Measurements from ENCODE around the gene CLIP2. TPM values are rescaled to one million over a fixed set of nuclear protein-coding genes. Genes with fewer than 3 reads are reported as not detected.
"Not testable (repeated sequence)": the region's sequence is repeated elsewhere in the genome, so short reads cannot be mapped to it uniquely, and the experiment has no call there.

CLIP2 gene
- total and polyA plus RNA-seq, 3 experiments from 2014 or later = 0.94 to 2.9 (median 2.4) TPM

DNA sequence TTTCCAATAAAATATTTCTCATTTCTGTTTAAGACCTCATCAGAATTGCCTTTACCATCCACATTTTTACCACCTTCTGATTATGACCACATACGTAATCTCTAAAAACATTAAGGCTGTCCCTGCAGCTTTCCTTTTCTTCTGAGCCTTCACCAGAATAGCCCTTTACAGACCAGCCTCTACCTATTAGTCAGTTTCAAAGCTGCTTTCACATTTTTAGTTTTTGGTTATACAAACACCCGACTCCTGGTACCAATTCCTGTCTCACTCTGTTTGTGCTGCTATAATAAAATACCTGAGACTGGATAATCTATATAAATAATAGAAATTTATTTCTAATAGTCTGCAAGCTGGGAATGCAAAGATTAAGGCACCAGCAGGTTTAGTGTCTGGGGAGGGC is 149.1 kb downstream of the CLIP2 start:
- peaks cover 5 to 7% of the 10 kb centered on the region in 2 donors for H3K27me3 Mint-ChIP-seq
- ChIA-PET CTCF (interaction anchor here (1.3 kb wide), 1 partner anchor 12 kb away, joined by 3 read pairs; no protein-coding TSS in a partner anchor), POLR2A (no interaction called here)
- no peak overlapping the region for H3K27ac ChIP-seq (ENCODE audit: low read depth, low read length)
- no peak overlapping the region for H3K4me3 ChIP-seq (ENCODE audit: low read length)
- no peaks in the 10 kb centered on the region for H3K4me1 ChIP-seq (ENCODE audit: insufficient read depth, low read length)
- H3K27ac Mint-ChIP-seq = no peak overlapping the region
- no peaks in the 10 kb centered on the region for H3K4me1 Mint-ChIP-seq
- no peaks in the 10 kb centered on the region for H3K27me3 ChIP-seq (ENCODE audit: insufficient read depth, low read length, poor library complexity, severe bottlenecking)
- H3K9me3 Mint-ChIP-seq = peaks cover 4 to 11% (median 4%) of the 10 kb centered on the region in 5 donors
- no peak overlapping the region for H3K4me3 Mint-ChIP-seq
- DNase-seq = no peak
- no peaks in the 10 kb centered on the region for H3K36me3 ChIP-seq (ENCODE audit: insufficient read depth, low read length)
- H3K9me3 ChIP-seq (ENCODE audit: low read length) = no peaks in the 10 kb centered on the region
- peaks cover 0 to 6% (median 2%) of the 10 kb centered on the region in 3 donors for H3K36me3 Mint-ChIP-seq

DNA sequence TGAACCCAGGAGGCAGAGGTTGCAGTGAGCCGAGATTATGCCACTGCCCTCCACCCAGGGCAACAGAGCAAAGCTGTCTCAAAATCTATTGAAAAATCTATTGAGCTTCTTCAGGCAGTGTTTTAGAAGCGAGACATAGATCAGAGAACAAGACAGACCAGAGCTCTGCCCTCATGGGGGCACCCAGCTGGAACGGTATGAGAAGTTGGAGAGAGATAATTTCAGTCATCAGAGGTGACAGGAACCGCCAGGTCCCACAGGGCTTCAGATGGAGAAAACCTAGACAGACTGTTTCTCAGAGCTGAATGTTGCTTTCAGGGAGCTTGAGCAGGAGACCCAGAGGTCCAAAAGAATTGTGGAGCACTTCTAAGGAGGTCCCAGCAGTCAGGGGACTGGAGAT is 150.3 kb downstream of the CLIP2 start:
- POLR2A ChIA-PET = no interaction called here
- peaks cover 4 to 11% (median 4%) of the 10 kb centered on the region in 5 donors for H3K9me3 Mint-ChIP-seq
- H3K4me3 ChIP-seq (ENCODE audit: low read length) = no peak overlapping the region

DNA sequence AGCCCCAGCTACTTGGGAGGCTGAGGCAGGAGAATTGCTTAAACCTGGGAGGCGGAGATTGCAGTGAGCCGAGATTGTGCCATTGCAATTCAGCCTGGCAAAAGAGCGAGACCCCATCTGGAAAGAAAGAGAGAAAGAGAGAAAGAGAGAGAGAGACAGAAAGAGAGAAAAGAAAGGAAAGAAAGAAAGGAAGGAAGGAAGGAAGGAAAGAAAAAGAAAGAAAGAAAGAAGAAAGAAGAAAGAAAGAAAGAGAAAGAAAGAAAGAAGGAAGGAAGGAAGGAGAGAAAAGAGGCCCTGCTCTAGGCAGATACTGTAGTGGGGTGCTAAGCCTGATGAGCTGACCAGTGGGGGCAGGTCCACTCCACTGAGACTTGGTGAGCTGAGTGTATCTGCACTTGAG is 150.9 kb downstream of the CLIP2 start:
- H3K9me3 Mint-ChIP-seq = peaks cover 4 to 11% (median 4%) of the 10 kb centered on the region in 5 donors
- DNase-seq; H3K36me3 ChIP-seq (ENCODE audit: insufficient read depth, low read length); H3K27me3 ChIP-seq (ENCODE audit: insufficient read depth, low read length, poor library complexity, severe bottlenecking); H3K9me3 ChIP-seq (ENCODE audit: low read length); H3K4me1 ChIP-seq (ENCODE audit: insufficient read depth, low read length); H3K4me3 ChIP-seq (ENCODE audit: low read length); H3K27ac Mint-ChIP-seq; H3K4me3 Mint-ChIP-seq; H3K4me1 Mint-ChIP-seq; H3K36me3 Mint-ChIP-seq; POLR2A ChIA-PET; H3K27ac ChIP-seq (ENCODE audit: low read depth, low read length): not testable (repeated sequence)
- peaks cover 5 to 11% of the 10 kb centered on the region in 2 donors for H3K27me3 Mint-ChIP-seq
- CTCF ChIA-PET = interaction anchor here (0.9 kb wide), 1 partner anchor 39 kb away, joined by 4 read pairs; no protein-coding TSS in a partner anchor

More for the DNA sequence above, 150.3 kb downstream of the CLIP2 start:
- Mint-ChIP-seq H3K27ac (no peak overlapping the region), H3K36me3 (peaks cover 0 to 6% (median 2%) of the 10 kb centered on the region in 3 donors), H3K4me3 (no peak overlapping the region), H3K4me1 (no peaks in the 10 kb centered on the region), H3K27me3 (peaks cover 5 to 11% of the 10 kb centered on the region in 2 donors)
- no peak for DNase-seq
- H3K36me3 ChIP-seq (ENCODE audit: insufficient read depth, low read length) = no peaks in the 10 kb centered on the region
- no peak overlapping the region for H3K27ac ChIP-seq (ENCODE audit: low read depth, low read length)
- H3K4me1 ChIP-seq (ENCODE audit: insufficient read depth, low read length) = no peaks in the 10 kb centered on the region
- CTCF ChIA-PET = interaction anchor here (0.9 kb wide), 1 partner anchor 39 kb away, joined by 4 read pairs; no protein-coding TSS in a partner anchor
- no peaks in the 10 kb centered on the region for H3K27me3 ChIP-seq (ENCODE audit: insufficient read depth, low read length, poor library complexity, severe bottlenecking)
- H3K9me3 ChIP-seq (ENCODE audit: low read length) = no peaks in the 10 kb centered on the region

DNA sequence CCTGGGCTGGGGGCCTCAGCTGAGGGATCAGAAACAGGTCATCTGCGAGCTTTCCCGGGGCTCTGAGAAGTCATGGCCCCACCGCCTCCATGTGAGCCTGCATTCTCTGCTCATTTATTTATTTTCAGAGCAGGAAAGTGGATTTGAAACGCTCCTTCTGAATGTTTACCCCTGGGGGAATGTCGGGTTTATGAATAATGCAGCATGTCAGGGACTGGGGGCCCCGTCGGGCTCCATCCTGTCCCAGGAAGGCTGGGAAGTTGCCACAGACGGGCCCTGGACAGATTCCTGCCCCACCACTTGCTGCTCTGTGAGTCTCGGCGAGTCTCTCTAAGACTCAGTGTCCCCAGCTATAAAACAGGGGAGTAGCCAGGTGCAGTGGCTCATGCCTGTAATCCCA is 152.6 kb downstream of the CLIP2 start:
- Mint-ChIP-seq H3K36me3 (peaks cover 0 to 6% (median 2%) of the 10 kb centered on the region in 3 donors), H3K4me1 (no peaks in the 10 kb centered on the region), H3K27me3 (peaks cover 3 to 11% of the 10 kb centered on the region in 2 donors), H3K9me3 (peaks cover 4 to 10% (median 4%) of the 10 kb centered on the region in 5 donors), H3K4me3 (no peak overlapping the region), H3K27ac (peak overlapping the region in 1 of 8 donors; percentile 88)
- DNase-seq = no peak
- Histone ChIP-seq H3K27ac (ENCODE audit: low read depth, low read length) (no peak overlapping the region), H3K27me3 (ENCODE audit: insufficient read depth, low read length, poor library complexity, severe bottlenecking) (no peaks in the 10 kb centered on the region), H3K4me3 (ENCODE audit: low read length) (no peak overlapping the region), H3K4me1 (ENCODE audit: insufficient read depth, low read length) (no peaks in the 10 kb centered on the region), H3K36me3 (ENCODE audit: insufficient read depth, low read length) (no peaks in the 10 kb centered on the region), H3K9me3 (ENCODE audit: low read length) (no peaks in the 10 kb centered on the region)
- ChIA-PET CTCF (no interaction called here), POLR2A (no interaction called here)

DNA sequence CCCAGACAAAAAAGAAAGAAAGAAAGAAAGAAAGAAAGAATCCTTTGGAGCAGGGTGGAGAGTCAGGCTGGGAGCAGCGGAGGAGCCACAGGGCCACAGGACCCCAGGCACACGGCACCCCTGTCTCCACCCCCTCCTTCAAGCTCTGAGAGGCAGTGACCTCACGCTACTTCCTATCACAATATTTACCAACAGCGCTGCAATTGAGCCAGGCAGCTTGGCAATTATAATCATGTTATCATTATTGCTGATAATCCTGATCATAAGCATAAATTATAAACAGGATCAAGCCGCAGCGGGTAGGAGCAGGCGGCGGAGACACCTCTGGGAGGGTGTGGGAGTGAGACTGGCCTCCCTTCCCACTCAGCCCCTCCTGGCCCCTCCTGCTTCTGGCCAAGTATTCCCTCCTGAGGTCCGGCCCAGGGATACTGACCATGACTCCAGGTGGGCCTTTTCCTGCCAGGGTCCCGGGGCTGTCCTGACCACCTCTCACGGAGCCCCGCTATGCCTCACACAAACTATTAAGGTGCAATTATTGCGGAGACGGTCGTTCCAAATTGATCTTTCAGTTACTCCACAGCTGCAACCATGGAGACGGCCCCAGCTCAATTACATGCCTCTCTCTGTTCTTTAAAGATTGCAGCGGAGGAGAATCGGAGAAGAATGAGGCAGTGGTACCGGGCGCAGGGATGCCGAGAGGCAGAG is 154.5 kb downstream of the CLIP2 start:
- Mint-ChIP-seq H3K27ac (no peak overlapping the region), H3K36me3 (no peaks in the 10 kb centered on the region), H3K9me3 (peaks cover 0 to 3% (median 0%) of the 10 kb centered on the region in 5 donors), H3K4me1 (no peaks in the 10 kb centered on the region), H3K4me3 (no peak overlapping the region), H3K27me3 (peaks cover 3 to 11% of the 10 kb centered on the region in 2 donors)
- H3K9me3 ChIP-seq (ENCODE audit: low read length) = no peaks in the 10 kb centered on the region
- ChIA-PET POLR2A (no interaction called here), CTCF (no interaction called here)
- H3K36me3 ChIP-seq (ENCODE audit: insufficient read depth, low read length) = no peaks in the 10 kb centered on the region
- no peak overlapping the region for H3K27ac ChIP-seq (ENCODE audit: low read depth, low read length)
- H3K4me1 ChIP-seq (ENCODE audit: insufficient read depth, low read length) = no peaks in the 10 kb centered on the region
- no peak overlapping the region for H3K4me3 ChIP-seq (ENCODE audit: low read length)
- no peaks in the 10 kb centered on the region for H3K27me3 ChIP-seq (ENCODE audit: insufficient read depth, low read length, poor library complexity, severe bottlenecking)
- DNase-seq = no peak

DNA sequence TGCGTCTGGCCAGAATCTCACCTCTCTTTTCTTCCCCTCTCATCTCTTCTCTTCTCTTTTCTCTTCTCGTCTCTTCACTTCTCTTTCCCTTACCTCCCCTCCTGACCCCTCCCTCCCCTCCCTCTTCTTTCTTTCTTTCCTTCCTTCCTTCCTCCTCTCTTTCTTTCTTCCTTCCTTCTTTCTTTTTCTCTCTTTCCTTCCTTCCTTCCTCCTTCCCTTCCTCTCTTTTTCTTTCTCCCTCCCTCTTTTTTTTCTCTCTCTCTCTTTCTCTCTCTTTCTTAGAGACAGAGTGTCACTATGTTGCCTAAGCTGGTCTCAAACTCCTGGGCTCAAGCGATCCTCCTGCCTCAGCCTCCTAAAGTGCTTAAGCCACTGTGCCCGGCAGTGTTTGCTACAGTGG is 159.9 kb downstream of the CLIP2 start:
- H3K4me1 Mint-ChIP-seq = peaks cover 12 to 24% (median 19%) of the 10 kb centered on the region in 3 donors
- H3K27ac Mint-ChIP-seq = no peak overlapping the region
- no peaks in the 10 kb centered on the region for H3K9me3 Mint-ChIP-seq
- H3K4me3 ChIP-seq (ENCODE audit: low read length) = no peak overlapping the region
- H3K4me3 Mint-ChIP-seq = no peak overlapping the region
- H3K4me1 ChIP-seq (ENCODE audit: insufficient read depth, low read length) = peaks cover 12% of the 10 kb centered on the region
- no peaks in the 10 kb centered on the region for H3K27me3 ChIP-seq (ENCODE audit: insufficient read depth, low read length, poor library complexity, severe bottlenecking)
- no peaks in the 10 kb centered on the region for H3K9me3 ChIP-seq (ENCODE audit: low read length)
- DNase-seq = no peak
- CTCF ChIA-PET = interaction anchor here (0.7 to 2.5 kb wide), 4 partner anchors 10 to 1879 kb away, joined by 4 to 9 read pairs (median 8); no protein-coding TSS in a partner anchor
- peaks cover 6 to 14% of the 10 kb centered on the region in 2 donors for H3K27me3 Mint-ChIP-seq
- no peak overlapping the region for H3K27ac ChIP-seq (ENCODE audit: low read depth, low read length)
- POLR2A ChIA-PET = interaction anchor here (0.7 kb wide), 1 partner anchor 355 kb away, joined by 5 read pairs; no protein-coding TSS in a partner anchor
- no peaks in the 10 kb centered on the region for H3K36me3 ChIP-seq (ENCODE audit: insufficient read depth, low read length)
- no peaks in the 10 kb centered on the region for H3K36me3 Mint-ChIP-seq

DNA sequence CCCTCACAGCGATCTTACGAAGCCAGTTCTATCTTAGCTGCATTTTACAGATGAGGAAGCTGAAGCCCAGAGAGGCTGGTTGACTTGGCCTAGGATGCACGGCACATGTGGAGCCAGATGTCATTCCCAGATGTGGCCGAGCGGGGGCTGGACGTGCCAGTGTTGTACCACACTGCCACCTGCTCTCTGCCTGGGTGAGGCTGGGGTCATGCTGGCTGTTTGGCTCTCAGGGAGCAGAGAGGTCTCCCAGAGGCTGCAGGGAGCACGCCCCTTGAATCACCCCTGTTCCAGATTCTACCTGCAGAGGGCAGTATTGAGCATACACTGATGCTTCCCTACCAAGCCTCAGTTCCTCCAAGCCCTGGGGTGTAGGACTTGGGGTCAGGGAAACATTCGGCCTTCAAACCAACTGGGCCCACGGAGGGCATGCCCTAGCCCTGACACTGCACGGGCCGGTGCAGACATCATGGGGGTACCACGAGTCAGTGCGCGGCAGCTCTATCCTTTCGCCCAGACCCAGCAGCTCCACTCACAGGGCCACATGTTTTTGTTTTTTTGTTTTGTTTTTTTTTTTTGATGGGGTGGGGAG is 160.7 kb downstream of the CLIP2 start:
- Mint-ChIP-seq H3K4me3 (peak overlapping the region in 1 of 7 donors; percentile 28), H3K27ac (peak overlapping the region in 1 of 8 donors; percentile 66), H3K36me3 (no peaks in the 10 kb centered on the region), H3K27me3 (peaks cover 7 to 14% of the 10 kb centered on the region in 2 donors), H3K9me3 (no peaks in the 10 kb centered on the region), H3K4me1 (peaks cover 12 to 24% (median 19%) of the 10 kb centered on the region in 3 donors)
- no peaks in the 10 kb centered on the region for H3K36me3 ChIP-seq (ENCODE audit: insufficient read depth, low read length)
- ChIA-PET CTCF (interaction anchor here (0.7 to 2.5 kb wide), 5 partner anchors 10 to 116 kb away, joined by 3 to 10 read pairs (median 9); no protein-coding TSS in a partner anchor), POLR2A (no interaction called here)
- peaks cover 12% of the 10 kb centered on the region for H3K4me1 ChIP-seq (ENCODE audit: insufficient read depth, low read length)
- H3K27me3 ChIP-seq (ENCODE audit: insufficient read depth, low read length, poor library complexity, severe bottlenecking) = no peaks in the 10 kb centered on the region
- no peaks in the 10 kb centered on the region for H3K9me3 ChIP-seq (ENCODE audit: low read length)
- H3K4me3 ChIP-seq (ENCODE audit: low read length) = no peak overlapping the region
- no peak overlapping the region for H3K27ac ChIP-seq (ENCODE audit: low read depth, low read length)
- DNase-seq = peak; percentile 44 to 72 (median 50)

DNA sequence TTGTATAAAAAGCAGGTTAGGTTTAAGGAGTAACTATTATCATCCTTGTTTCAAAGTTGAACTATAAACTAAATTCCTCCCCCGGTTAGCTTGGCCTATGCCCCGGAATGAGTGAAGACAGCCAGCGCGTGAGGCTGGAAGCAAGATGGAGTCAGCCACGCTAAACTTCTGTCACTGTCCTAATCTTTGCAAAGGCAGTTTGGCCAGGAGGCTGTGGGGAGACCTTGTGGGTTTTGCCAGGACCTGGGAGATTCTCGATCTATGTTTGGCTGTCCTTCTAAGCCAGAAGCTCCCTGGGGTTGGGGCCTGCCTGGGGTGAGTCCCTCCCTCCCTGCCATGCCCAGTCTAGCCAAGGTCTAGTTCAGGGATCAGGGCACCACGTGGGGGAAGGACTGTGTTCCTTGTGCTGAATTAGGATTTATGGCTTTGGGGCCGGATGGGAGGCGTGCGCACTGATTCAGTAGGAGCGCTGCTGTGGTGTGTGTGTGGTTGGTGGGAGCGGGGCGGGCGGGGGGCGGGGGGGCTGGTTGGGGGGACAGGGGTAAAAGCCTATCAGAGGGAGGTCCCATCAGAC is 163.6 kb downstream of the CLIP2 start:
- Histone ChIP-seq H3K4me1 (ENCODE audit: insufficient read depth, low read length) (peaks cover 12% of the 10 kb centered on the region), H3K9me3 (ENCODE audit: low read length) (no peaks in the 10 kb centered on the region), H3K27me3 (ENCODE audit: insufficient read depth, low read length, poor library complexity, severe bottlenecking) (no peaks in the 10 kb centered on the region), H3K36me3 (ENCODE audit: insufficient read depth, low read length) (no peaks in the 10 kb centered on the region), H3K4me3 (ENCODE audit: low read length) (peak overlapping the region; percentile 17), H3K27ac (ENCODE audit: low read depth, low read length) (no peak overlapping the region)
- Mint-ChIP-seq H3K9me3 (no peaks in the 10 kb centered on the region), H3K27me3 (peaks cover 12 to 19% of the 10 kb centered on the region in 2 donors), H3K4me1 (peaks cover 12 to 24% (median 19%) of the 10 kb centered on the region in 3 donors), H3K27ac (peak overlapping the region; percentile 76 to 94 (median 87)), H3K4me3 (peak overlapping the region; percentile 63 to 82 (median 81)), H3K36me3 (no peaks in the 10 kb centered on the region)
- ChIA-PET CTCF (no interaction called here), POLR2A (interaction anchor here (0.6 kb wide), 1 partner anchor 266 kb away, joined by 5 read pairs; no protein-coding TSS in a partner anchor)
- peak in 1 of 5 donors; percentile 1 for DNase-seq
